Measurements from ENCODE around the gene CAD. TPM values are rescaled to one million over a fixed set of nuclear protein-coding genes. Genes with fewer than 3 reads are reported as not detected.

CAD gene
- total RNA-seq, 1 experiment from 2014 or later: 41.5 TPM

DNA sequence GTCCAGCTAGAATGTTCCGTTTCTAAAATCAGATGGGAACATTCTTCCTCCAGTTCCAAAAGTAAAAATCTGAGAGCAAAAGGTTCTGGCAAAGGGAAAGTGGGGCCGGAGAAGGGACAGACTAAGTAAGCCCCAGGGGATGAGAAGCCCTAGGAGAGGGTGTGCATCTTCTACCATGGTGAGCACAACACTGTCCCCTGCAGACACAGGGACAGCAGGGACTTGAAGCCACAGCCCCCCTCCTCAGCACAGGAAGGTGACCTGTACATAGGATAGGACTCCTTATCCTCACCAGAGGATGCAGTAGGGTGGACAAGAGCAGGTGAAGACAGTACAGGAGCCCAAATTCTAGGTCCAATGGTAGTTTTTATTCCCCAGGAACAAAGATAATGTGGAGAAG is 17.9 kb upstream of the CAD start:
- H3K9me2 ChIP-seq (ENCODE audit: insufficient read depth): no peaks in the 10 kb centered on the region
- no peak overlapping the region for H3K4me2 ChIP-seq
- H3K27ac ChIP-seq: no peak overlapping the region
- no peaks in the 10 kb centered on the region for H3K4me1 ChIP-seq (replicated peaks; ENCODE audit: insufficient read depth)
- H2AFZ ChIP-seq: no peak overlapping the region
- DNase-seq: no peak
- TF ChIP-seq EZH2 (IDR thresholded peaks at IDR 0.05; ENCODE audit: low read depth) (no peak), CTCF (conservative IDR thresholded peaks at IDR 0.05) (no peak)
- no peaks in the 10 kb centered on the region for H3K27me3 ChIP-seq (ENCODE audit: insufficient read depth, low read depth)
- no peaks in the 10 kb centered on the region for H4K20me1 ChIP-seq (ENCODE audit: insufficient read depth)
- H3F3A ChIP-seq (ENCODE audit: insufficient read depth, low read depth): 0 out of 2 replicates have a peak, but pooled peaks cover 4% of the 10 kb centered on the region
- H3K36me3 ChIP-seq (ENCODE audit: low read depth): no peaks in the 10 kb centered on the region
- CTCF ChIA-PET: interaction anchor here (0.5 to 0.7 kb wide), 2 partner anchors 29 to 32 kb away, joined by 3 to 9 read pairs; no protein-coding TSS in a partner anchor
- no peaks in the 10 kb centered on the region for H3K79me2 ChIP-seq (ENCODE audit: low read depth)
- BruUV-seq (replicated peaks): no TSS peak
- H3K9me3 ChIP-seq (ENCODE audit: insufficient read depth, low read depth): no peaks in the 10 kb centered on the region
- POLR2A ChIA-PET (ENCODE audit: unreplicated experiment): interaction anchor here (0.7 kb wide), 1 partner anchor 123 kb away, joined by 3 read pairs; no protein-coding TSS in a partner anchor
- intact Hi-C loops (cut with micrococcal nuclease; ENCODE audit: unreplicated experiment): no loop called here
- H3K4me3 ChIP-seq: no peak overlapping the region

DNA sequence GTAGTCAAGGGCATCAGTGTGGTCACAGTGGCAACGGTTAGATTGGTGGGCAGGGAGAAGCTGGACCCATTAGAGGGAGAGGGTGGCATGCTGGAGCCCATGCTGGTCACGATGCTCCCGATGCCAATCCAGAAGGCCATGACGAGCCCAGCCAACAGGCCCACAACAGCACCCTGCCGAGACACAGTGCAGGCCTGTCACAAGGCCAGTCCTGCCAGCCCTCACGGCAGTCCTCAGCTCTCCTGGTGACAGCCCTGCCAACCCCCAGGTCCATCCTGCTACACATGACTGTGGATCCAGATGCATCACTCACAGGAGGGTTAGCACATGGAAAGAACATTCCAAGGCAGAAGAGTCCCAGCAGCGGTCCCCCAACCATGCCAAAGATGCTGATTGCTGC is 15.5 kb upstream of the CAD start:
- POLR2A ChIA-PET (ENCODE audit: unreplicated experiment): interaction anchor here (0.6 kb wide), 1 partner anchor 15 kb away, joined by 3 read pairs; no protein-coding TSS in a partner anchor
- 0 out of 2 replicates have a peak, but pooled peaks cover 5% of the 10 kb centered on the region for H3K36me3 ChIP-seq (ENCODE audit: low read depth)
- CTCF ChIA-PET: interaction anchor here (0.8 kb wide), 1 partner anchor 52 kb away, joined by 4 read pairs; no protein-coding TSS in a partner anchor

GRCh38 chr2:27202854-27203253 is 14.3 kb upstream of the CAD start:
- no peak for TF ChIP-seq EZH2 (IDR thresholded peaks at IDR 0.05; ENCODE audit: low read depth)
- TF ChIP-seq CTCF (conservative IDR thresholded peaks at IDR 0.05): no peak
- H3K4me3 ChIP-seq: no peak overlapping the region
- BruUV-seq (replicated peaks): no TSS peak
- CTCF ChIA-PET: no interaction called here
- H4K20me1 ChIP-seq (ENCODE audit: insufficient read depth): no peaks in the 10 kb centered on the region
- H3K4me2 ChIP-seq: no peak overlapping the region
- H3F3A ChIP-seq (ENCODE audit: insufficient read depth, low read depth): 0 out of 2 replicates have a peak, but pooled peaks cover 4% of the 10 kb centered on the region
- peaks cover 15% of the 10 kb centered on the region; the same call in 1 of the 2 replicates for H3K36me3 ChIP-seq (ENCODE audit: low read depth)
- POLR2A ChIA-PET (ENCODE audit: unreplicated experiment): no interaction called here
- no peaks in the 10 kb centered on the region for H3K27me3 ChIP-seq (ENCODE audit: insufficient read depth, low read depth)
- no peaks in the 10 kb centered on the region for H3K4me1 ChIP-seq (replicated peaks; ENCODE audit: insufficient read depth)
- H2AFZ ChIP-seq: no peak overlapping the region
- no peak overlapping the region for H3K27ac ChIP-seq
- DNase-seq: no peak
- no peaks in the 10 kb centered on the region for H3K9me2 ChIP-seq (ENCODE audit: insufficient read depth)
- no peaks in the 10 kb centered on the region; the same call in 1 of the 2 replicates for H3K79me2 ChIP-seq (ENCODE audit: low read depth)
- intact Hi-C loops (cut with micrococcal nuclease; ENCODE audit: unreplicated experiment): no loop called here
- no peaks in the 10 kb centered on the region for H3K9me3 ChIP-seq (ENCODE audit: insufficient read depth, low read depth)

More for the DNA sequence above, 15.5 kb upstream of the CAD start:
- Histone ChIP-seq H3K4me2 (no peak overlapping the region), H2AFZ (no peak overlapping the region), H3K9me3 (ENCODE audit: insufficient read depth, low read depth) (no peaks in the 10 kb centered on the region), H3K27me3 (ENCODE audit: insufficient read depth, low read depth) (no peaks in the 10 kb centered on the region), H4K20me1 (ENCODE audit: insufficient read depth) (no peaks in the 10 kb centered on the region), H3K4me1 (replicated peaks; ENCODE audit: insufficient read depth) (no peaks in the 10 kb centered on the region), H3F3A (ENCODE audit: insufficient read depth, low read depth) (0 out of 2 replicates have a peak, but pooled peaks cover 4% of the 10 kb centered on the region), H3K9me2 (ENCODE audit: insufficient read depth) (no peaks in the 10 kb centered on the region), H3K79me2 (ENCODE audit: low read depth) (no peaks in the 10 kb centered on the region), H3K4me3 (no peak overlapping the region), H3K27ac (no peak overlapping the region)
- no peak for TF ChIP-seq CTCF (conservative IDR thresholded peaks at IDR 0.05)
- no peak for TF ChIP-seq EZH2 (IDR thresholded peaks at IDR 0.05; ENCODE audit: low read depth)
- intact Hi-C loops (cut with micrococcal nuclease; ENCODE audit: unreplicated experiment): no loop called here
- no TSS peak for BruUV-seq (replicated peaks)
- DNase-seq: no peak
